Keratinocyte (primary cell): ENCODE results near the gene LEUTX. TPM values are rescaled to one million over a fixed set of nuclear protein-coding genes. Genes with fewer than 3 reads are reported as not detected.

Source experiments
- DNase-seq: peaks from one replicate; pipeline ENCODE4 v3.0.0-alpha.2; 2011; ENCODE audit warnings: low read depth, missing footprints, low spot score
- FAIRE-seq: peaks from 2 replicates; lab custom pipeline; 2011; peaks lifted over from hg19 to GRCh38; lab: Jason Lieb, UNC
- H2AFZ ChIP-seq: 2 replicates; pipeline ENCODE4 v1.6.0; 2012; ENCODE audit warnings: low read length, control low read depth, inconsistent platforms; ENCODE audit not compliant: control insufficient read depth
- H3K27ac ChIP-seq: 2 replicates; pipeline ENCODE4 v1.5.1; 2011; ENCODE audit warnings: low read length; ENCODE audit not compliant: control insufficient read depth, insufficient read depth
- H3K27me3 ChIP-seq: 3 replicates; pipeline ENCODE4 v1.6.0; 2011; ENCODE audit warnings: low read length; ENCODE audit not compliant: control insufficient read depth, insufficient read depth; ENCODE audit errors: extremely low read depth
- H3K36me3 ChIP-seq, 2 experiments: 2 replicates in 1 of 2; 3 replicates in 1 of 2; pipeline ENCODE4 v1.5.1; 2011; ENCODE audit warnings: low read length in 2 of 2, mild to moderate bottlenecking in 1 of 2; ENCODE audit not compliant: control insufficient read depth in 2 of 2, insufficient read depth in 2 of 2; ENCODE audit errors: extremely low read depth in 1 of 2
- H3K4me1 ChIP-seq: 3 replicates; pipeline ENCODE4 v1.5.1; 2011; ENCODE audit warnings: low read length; ENCODE audit not compliant: control insufficient read depth, insufficient read depth; ENCODE audit errors: extremely low read depth
- H3K4me2 ChIP-seq: 3 replicates; pipeline ENCODE4 v1.6.0; 2011; ENCODE audit warnings: low read depth, low read length; ENCODE audit not compliant: control insufficient read depth, insufficient read depth; ENCODE audit errors: extremely low read depth
- H3K4me3 ChIP-seq, 3 experiments: fragments of 200-600 bp in 1 of 3; sonication (generic) in 1 of 3; 2 replicates in 2 of 3; 3 replicates in 1 of 3; pipeline ENCODE4 v1.5.1; 2011 to 2016; ENCODE audit warnings: low read length in 3 of 3, mild to moderate bottlenecking in 3 of 3, control low read depth in 2 of 3, inconsistent platforms in 1 of 3, low read depth in 1 of 3, mixed read lengths in 1 of 3, mixed run types in 1 of 3, moderate library complexity in 1 of 3; ENCODE audit not compliant: control insufficient read depth in 2 of 3, insufficient read depth in 2 of 3; ENCODE audit errors: extremely low read depth in 1 of 3
- H3K79me2 ChIP-seq: 2 replicates; pipeline ENCODE4 v1.6.0; 2012; ENCODE audit warnings: low read length; ENCODE audit not compliant: control insufficient read depth, insufficient read depth
- H3K9ac ChIP-seq: 3 replicates; pipeline ENCODE4 v1.6.0; 2011; ENCODE audit warnings: low read length; ENCODE audit not compliant: control insufficient read depth, insufficient read depth; ENCODE audit errors: extremely low read depth
- H3K9me1 ChIP-seq: 3 replicates; pipeline ENCODE4 v1.6.0; 2011; ENCODE audit warnings: low read length; ENCODE audit not compliant: control insufficient read depth, insufficient read depth; ENCODE audit errors: extremely low read depth
- H3K9me3 ChIP-seq: 2 replicates; pipeline ENCODE4 v1.5.1; 2012; ENCODE audit warnings: low read depth, low read length; ENCODE audit not compliant: control insufficient read depth
- H4K20me1 ChIP-seq: 3 replicates; pipeline ENCODE4 v1.6.0; 2011; ENCODE audit warnings: low read length; ENCODE audit not compliant: control insufficient read depth, insufficient read depth; ENCODE audit errors: extremely low read depth
- EZH2 ChIP-seq: IDR thresholded peaks from one replicate; pipeline ENCODE4 v1.6.1; 2012; ENCODE audit warnings: inconsistent platforms, mild to moderate bottlenecking, low read length, moderate library complexity
- dilution Hi-C: fragments of 300-500 bp; cut with MboI; formaldehyde crosslinking; loops from one replicate; pipeline ENCODE4 v1.7.0; 2020; ENCODE audit warnings: low sequenced_read_pairs; ENCODE audit not compliant: extremely low pct_ligation_motif_present
- polyA plus RNA-seq, 5 experiments: library from polyadenylated mRNA; depleted of rRNA in 3 of 5; stranded (reverse) in 3 of 5; stranded (forward) in 1 of 5; unstranded in 1 of 5; fragments of >200 nt; gene quantifications; 1 replicate in 1 of 5; 2 replicates in 3 of 5; 3 replicates in 1 of 5; pipeline versions ENCODE4 v1.2.1 to v1.2.3, GENCODE V29; 2011 to 2012; ENCODE audit warnings: missing spikeins in 2 of 5, low read depth in 1 of 5, low replicate concordance in 1 of 5
- TF ChIP-seq, protein P1 (sequence below), 3 experiments: IDR thresholded peaks in 1 of 3; conservative IDR thresholded peaks in 1 of 3; optimal IDR thresholded peaks in 1 of 3; 2 replicates in 2 of 3; 3 replicates in 1 of 3; pipeline versions ENCODE3 to v1.5.1; 2011; ENCODE audit warnings: low read length in 3 of 3, mild to moderate bottlenecking in 3 of 3, moderate library complexity in 2 of 3, control low read depth in 1 of 3, inconsistent platforms in 1 of 3; ENCODE audit not compliant: insufficient read depth in 2 of 3; ENCODE audit errors: extremely low read depth in 1 of 3

LEUTX gene
- polyA plus RNA-seq, 1 donor (not counting 4 experiments of a cell fraction or from before 2014, with no cell fraction given): not detected

DNA sequence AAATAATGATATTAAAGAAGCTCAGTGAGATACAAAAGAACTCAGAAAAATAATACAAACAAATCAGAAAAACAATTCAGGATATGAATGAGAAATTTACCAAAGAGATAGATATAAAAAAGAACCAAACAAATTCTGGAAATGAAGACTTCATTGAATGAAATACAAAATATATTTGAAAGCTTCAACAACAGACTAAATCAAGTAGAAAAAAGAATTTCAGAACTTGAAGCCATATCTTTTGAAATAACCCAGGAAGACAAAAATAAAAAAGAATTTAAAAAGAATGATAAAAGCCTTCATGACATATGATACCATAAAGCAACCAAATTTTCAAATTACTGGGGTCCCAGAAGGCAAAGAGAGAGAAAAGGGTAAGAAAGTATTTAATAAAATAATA is 9.6 kb downstream of the LEUTX start:
- FAIRE-seq: no peak
- no peaks in the 10 kb centered on the region for H3K27me3 ChIP-seq
- dilution Hi-C loops: no loop called here

DNA sequence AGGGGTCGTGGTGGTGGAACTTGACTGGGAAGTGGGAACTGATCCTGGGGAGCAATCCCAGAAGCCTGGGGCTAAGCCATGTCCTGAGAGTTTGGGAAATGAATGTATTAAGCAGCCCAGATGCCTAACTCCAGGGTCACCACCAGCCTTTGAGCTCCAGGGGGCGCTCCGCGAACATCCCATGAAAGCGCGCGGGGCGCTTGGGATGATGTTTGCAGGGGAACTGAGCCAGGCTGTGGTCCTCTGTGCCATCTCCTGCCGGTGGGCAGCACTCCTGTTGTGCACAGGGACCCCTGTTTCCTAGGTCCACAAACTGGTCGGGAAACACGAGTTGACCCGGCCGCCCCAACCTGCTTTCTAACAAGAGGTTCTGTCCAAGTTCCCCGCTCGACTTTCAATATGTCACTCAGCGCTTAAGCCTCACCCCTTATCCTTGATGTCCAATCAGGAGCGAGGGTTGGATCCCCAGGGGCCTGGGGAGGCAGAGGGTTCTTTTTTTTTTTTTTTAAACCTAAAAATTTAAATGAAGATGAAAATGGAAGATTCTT is 14.4 kb downstream of the LEUTX start:
- peaks cover 4% of the 10 kb centered on the region for H3K27me3 ChIP-seq
- H4K20me1 ChIP-seq: no peaks in the 10 kb centered on the region
- H3K9me3 ChIP-seq: no peaks in the 10 kb centered on the region
- H3K4me2 ChIP-seq: peak overlapping the region; percentile 75
- H3K4me3 ChIP-seq: peak overlapping the region; percentile 18 to 61 (median 45)
- no peaks in the 10 kb centered on the region for H3K9me1 ChIP-seq
- no peak for TF ChIP-seq EZH2
- TF ChIP-seq, protein P1, sequence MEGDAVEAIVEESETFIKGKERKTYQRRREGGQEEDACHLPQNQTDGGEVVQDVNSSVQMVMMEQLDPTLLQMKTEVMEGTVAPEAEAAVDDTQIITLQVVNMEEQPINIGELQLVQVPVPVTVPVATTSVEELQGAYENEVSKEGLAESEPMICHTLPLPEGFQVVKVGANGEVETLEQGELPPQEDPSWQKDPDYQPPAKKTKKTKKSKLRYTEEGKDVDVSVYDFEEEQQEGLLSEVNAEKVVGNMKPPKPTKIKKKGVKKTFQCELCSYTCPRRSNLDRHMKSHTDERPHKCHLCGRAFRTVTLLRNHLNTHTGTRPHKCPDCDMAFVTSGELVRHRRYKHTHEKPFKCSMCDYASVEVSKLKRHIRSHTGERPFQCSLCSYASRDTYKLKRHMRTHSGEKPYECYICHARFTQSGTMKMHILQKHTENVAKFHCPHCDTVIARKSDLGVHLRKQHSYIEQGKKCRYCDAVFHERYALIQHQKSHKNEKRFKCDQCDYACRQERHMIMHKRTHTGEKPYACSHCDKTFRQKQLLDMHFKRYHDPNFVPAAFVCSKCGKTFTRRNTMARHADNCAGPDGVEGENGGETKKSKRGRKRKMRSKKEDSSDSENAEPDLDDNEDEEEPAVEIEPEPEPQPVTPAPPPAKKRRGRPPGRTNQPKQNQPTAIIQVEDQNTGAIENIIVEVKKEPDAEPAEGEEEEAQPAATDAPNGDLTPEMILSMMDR (optimal IDR thresholded peaks at IDR 0.05 in 1 of 3, IDR thresholded peaks at IDR 0.05 in 1 of 3, conservative IDR thresholded peaks at IDR 0.05 in 1 of 3; ENCODE audit: extremely low read depth in 1 of 3, insufficient read depth in 2 of 3, low read length in 3 of 3): peak; percentile 82 to 96 (median 96)
- H3K79me2 ChIP-seq: no peaks in the 10 kb centered on the region
- no peak overlapping the region for H3K9ac ChIP-seq
- dilution Hi-C loops: no loop called here
- no peaks in the 10 kb centered on the region for H3K4me1 ChIP-seq
- peak overlapping the region; percentile 90 for H2AFZ ChIP-seq
- FAIRE-seq (peak; percentile 57), DNase-seq (no peak)
- no peak overlapping the region for H3K27ac ChIP-seq
- H3K36me3 ChIP-seq: no peaks in the 10 kb centered on the region

More for the DNA sequence above, 9.6 kb downstream of the LEUTX start:
- no peak for DNase-seq
- Histone ChIP-seq H3K79me2 (no peaks in the 10 kb centered on the region), H3K4me2 (no peak overlapping the region), H3K4me1 (no peaks in the 10 kb centered on the region), H3K36me3 (no peaks in the 10 kb centered on the region), H3K9me3 (no peaks in the 10 kb centered on the region), H3K9me1 (no peaks in the 10 kb centered on the region), H2AFZ (no peak overlapping the region), H3K27ac (no peak overlapping the region), H3K9ac (no peak overlapping the region), H4K20me1 (no peaks in the 10 kb centered on the region), H3K4me3 (no peak overlapping the region)
- TF ChIP-seq, protein P1 (optimal IDR thresholded peaks at IDR 0.05 in 1 of 3, IDR thresholded peaks at IDR 0.05 in 1 of 3, conservative IDR thresholded peaks at IDR 0.05 in 1 of 3; ENCODE audit: extremely low read depth in 1 of 3, insufficient read depth in 2 of 3, low read length in 3 of 3): no peak
- no peak for TF ChIP-seq EZH2
